Stimulated activated CD4-positive, alpha-beta T cell treated with anti-CD3 and anti-CD28 coated beads, Interleukin-2, amount 100 ng/mL, for 24 hours (primary cell): Measurements from ENCODE around the gene BRWD1.
"Not testable (repeated sequence)": the region's sequence is repeated elsewhere in the genome, so short reads cannot be mapped to it uniquely, and the experiment has no call there.

Experiments used
- DNase-seq, 2 donors: peaks; one replicate each; pipeline ENCODE4 v3.0.0-alpha.2; 2020

Gene BRWD1

GRCh38 chr21:39161064-39161463, 152.4 kb downstream of the BRWD1 start:
- no peak for DNase-seq

DNA sequence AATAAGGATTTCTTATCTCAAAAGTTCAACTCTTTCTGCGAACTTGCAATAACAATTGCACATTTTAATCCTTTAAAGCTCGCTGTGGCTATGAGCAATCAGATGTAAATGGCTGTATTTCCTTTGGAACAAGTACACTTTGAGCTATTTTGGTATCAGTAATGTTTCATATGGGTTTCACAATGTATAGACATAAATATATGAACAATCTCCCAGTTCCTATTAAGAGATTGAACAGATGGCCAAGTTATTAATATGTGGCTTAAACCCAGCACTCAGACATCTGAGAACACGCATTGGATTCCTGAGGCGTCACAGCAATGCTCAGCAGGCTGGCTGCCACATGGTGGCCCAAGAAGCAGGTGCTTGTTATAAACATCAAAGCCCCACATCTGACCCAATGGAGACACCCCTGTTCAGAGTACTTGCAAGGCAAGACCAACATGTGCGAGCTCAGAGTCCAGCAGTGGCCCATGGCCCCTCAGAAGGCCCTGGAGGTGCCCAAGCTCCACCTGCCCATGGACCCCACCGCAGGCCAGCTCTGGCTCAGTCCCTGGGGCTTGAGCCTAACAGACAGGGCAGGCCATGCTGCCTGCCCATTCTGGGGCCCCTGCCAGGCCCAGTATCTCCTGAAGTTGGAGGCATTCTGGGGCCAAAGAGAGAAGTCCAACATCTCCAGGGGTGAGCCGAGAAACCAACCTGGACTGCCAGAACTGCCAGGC, 153.9 kb downstream of the BRWD1 start:
- no peak for DNase-seq

DNA sequence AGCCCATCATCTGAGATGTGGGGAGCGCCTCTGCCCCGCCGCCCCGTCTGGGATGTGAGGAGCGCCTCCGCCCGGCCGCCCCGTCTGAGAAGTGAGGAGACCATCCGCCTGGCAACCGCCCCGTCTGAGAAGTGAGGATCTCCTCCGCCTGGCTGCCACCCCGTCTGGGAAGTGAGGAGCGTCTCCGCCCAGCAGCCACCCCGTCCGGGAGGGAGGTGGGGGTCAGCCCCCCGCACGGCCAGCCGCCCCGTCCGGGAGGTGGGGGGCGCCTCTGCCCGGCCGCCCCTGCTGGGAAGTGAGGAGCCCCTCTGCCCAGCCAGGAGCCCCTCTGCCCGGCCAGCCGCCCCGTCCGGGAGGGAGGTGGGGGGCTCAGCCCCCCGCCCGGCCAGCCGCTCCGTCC, 156.2 kb downstream of the BRWD1 start:
- not testable (repeated sequence) for DNase-seq

DNA sequence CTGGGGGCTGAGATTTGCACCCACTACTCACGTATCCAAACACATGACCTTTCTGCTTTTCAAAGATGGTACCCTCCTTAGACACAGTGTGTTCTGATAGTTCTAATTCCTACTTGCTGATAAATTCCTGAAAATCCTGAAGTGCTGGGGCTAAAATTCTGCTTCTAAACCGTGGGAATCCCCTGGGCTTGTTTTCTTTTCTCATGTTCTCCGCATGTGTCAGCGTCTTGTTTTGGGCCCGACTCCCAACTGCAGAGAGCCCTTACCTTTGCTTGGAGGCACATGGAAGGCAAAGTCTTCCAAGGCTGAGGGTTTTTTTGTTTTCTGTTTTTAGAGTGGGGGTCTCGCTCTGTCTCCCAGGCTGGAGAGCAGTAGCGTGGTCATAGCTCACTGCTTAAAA, 157.4 kb downstream of the BRWD1 start:
- no peak for DNase-seq

- no peak for DNase-seq
Observed at GRCh38 chr21:39155578-39155977, 157.9 kb downstream of the BRWD1 start.

DNA sequence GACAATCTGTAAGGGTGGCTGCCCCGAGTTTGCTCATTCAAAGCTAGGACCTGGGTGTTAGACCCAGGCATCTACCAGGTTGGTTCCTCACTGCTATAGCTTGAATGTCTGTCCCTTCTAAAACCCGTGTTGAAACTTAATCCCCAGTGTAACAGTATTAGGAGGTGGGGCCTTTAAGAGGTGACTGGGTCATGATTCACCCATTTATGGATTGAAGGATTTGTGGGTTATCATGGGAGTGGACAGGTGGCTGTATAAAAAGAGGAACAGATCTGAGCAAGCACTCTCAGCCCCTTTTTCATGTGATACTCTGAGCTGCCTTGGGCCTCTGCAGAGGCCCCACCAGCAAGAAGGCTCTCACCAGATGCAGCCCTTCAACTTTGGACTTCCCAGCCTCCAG, 159.6 kb downstream of the BRWD1 start:
- no peak for DNase-seq

GRCh38 chr21:39153373-39153772, 160.1 kb downstream of the BRWD1 start:
- no peak for DNase-seq

GRCh38 chr21:39152271-39152670, 161.2 kb downstream of the BRWD1 start:
- DNase-seq = no peak

DNA sequence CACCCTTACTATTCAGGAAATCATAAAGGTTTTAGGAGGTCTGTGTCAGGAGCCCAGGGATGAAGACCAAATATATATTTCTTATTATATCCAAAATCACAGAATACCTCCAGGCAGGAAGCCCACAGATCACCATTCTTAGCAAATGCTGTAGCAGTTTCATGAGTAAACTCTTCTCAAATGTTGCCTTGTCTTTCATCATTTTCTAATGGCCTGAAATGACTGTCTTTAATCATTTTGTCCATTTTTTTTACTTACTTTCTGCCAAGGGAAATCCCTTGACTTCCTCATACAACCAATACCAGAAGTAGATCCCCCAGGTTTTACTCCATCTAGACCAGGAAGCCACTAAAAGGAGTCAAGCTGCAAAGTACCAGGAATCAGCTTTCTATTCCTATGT, 162.6 kb downstream of the BRWD1 start:
- DNase-seq = no peak

GRCh38 chr21:39150316-39150715, 163.1 kb downstream of the BRWD1 start:
- no peak for DNase-seq

DNA sequence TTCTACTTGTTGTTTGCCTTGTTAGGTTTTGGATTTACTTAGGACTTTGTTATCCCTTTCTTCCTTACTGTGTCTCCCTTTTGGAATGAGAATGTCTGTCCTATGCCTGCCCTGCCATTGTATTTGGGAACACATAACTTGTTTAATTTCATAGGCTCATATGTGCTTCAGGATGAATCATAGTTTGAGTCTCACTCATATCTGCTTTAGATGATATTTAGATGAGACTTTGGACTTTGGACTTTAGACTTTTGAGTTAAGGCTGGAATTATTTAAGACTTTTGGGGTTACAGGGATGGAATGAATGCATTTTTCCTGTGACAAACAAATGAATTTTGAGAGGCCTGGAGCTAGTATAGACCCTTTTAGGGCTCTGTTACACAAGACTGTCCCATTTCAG, 163.6 kb downstream of the BRWD1 start:
- DNase-seq = no peak

DNA sequence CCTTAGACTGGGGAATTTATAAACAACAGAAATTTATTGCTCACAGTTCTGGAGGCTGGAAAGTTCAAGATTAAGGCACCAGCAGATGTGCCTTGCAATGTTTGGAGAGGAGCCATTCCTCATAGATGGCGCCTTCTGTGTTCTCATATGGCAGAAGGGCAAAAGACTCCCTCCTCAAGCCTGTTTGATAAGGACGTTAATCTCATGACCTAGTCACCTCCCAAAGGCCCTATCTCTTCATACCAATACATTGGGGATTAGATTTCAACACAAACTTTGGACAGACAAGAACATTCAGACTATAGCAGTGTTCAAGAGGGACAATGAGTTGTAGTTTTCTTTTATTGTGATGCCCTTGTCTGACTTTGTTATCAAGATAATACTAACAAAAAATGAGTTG, 164.5 kb downstream of the BRWD1 start:
- DNase-seq = no peak

- DNase-seq = no peak
Observed at GRCh38 chr21:39144191-39144590, 169.2 kb downstream of the BRWD1 start.

DNA sequence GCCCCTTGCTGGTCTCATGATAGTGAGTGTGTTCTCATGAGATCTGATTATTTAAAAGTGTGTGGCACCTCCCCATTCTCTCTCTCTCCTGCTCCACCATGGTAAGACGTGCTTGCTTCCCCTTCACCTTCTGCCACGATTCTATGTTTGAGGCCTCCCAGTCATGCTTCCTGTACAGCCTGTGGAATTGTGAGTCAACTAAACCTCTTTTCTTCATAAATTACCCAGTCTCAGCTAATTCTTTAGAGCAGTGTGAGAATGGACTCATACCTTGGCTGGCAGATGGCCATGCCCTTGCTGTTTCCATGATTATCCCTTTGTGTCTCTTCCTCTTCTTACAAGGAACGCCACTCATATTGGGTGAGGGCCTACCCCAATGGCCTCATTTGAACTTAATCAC, 170.5 kb downstream of the BRWD1 start:
- no peak for DNase-seq

- DNase-seq = no peak
Observed at GRCh38 chr21:39141502-39141901, 171.9 kb downstream of the BRWD1 start.

GRCh38 chr21:39137248-39138178, 175.9 kb downstream of the BRWD1 start:
- DNase-seq = no peak

DNA sequence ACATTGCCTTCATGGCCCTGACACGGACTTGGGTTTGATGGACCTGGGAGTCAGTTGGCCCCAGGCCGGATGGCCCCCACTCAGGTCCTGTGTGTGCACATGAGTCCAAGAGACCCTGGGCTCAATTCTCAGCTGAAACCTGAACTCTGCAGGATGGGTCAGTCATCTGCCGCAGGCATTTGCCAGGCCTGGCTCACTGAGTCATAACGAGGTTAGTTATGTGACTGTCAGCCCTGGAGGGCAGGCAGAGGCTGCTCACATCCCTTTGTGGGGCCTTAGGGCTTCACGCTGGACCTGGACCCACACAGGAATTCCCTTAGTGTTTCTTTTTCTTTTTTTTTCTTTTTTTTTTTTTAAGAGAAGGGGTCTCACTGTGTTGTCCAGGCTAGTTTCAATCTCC, 176.7 kb downstream of the BRWD1 start:
- no peak for DNase-seq

- DNase-seq = not testable (repeated sequence)
Observed at GRCh38 chr21:39136138-39136537, 177.3 kb downstream of the BRWD1 start.

- DNase-seq = no peak
Observed at GRCh38 chr21:39134288-39134810, 179.1 kb downstream of the BRWD1 start.
